Esophagus squamous epithelium (tissue), 4 donors: ENCODE measurements around the gene TBC1D5.

ENCODE experiments used
- POLR2A ChIP-seq, 4 donors: fragments of 450-650 bp; IDR thresholded peaks; one replicate each; pipeline ENCODE4 v1.6.1; 2017; ENCODE audit warnings: antibody characterized with exemption in 4 of 4, mild to moderate bottlenecking in 4 of 4, moderate library complexity in 3 of 4
- TF ChIP-seq, protein P1 (sequence below), 6 experiments: fragments of 450-650 bp in 4 of 6; fragments of 200-600 bp in 2 of 6; sonication (generic) in 2 of 6; IDR thresholded peaks; one replicate each; pipeline ENCODE4 v1.5.1; 2016 to 2019; ENCODE audit warnings: antibody characterized with exemption in 6 of 6, mild to moderate bottlenecking in 4 of 6, moderate library complexity in 4 of 6

DNA sequence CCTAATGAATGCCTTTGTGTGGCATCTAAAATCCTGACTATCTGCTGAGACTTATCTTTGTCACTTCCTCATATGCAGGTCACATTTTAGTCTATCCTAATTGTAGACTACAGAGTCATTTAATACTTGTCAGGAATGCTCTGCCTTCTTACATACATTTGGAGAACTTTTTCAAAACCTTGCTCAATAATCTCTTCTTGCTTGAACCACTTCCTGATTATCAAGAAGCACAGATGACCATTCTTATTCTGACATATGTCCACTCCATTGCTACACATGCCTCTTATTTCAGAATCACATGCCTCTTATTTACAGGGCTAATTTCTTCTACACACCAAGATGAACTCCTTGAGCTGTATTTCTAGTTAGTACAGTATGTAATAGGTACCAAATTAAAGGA, 400.3 kb downstream of the TBC1D5 start:
- TF ChIP-seq, protein P1, sequence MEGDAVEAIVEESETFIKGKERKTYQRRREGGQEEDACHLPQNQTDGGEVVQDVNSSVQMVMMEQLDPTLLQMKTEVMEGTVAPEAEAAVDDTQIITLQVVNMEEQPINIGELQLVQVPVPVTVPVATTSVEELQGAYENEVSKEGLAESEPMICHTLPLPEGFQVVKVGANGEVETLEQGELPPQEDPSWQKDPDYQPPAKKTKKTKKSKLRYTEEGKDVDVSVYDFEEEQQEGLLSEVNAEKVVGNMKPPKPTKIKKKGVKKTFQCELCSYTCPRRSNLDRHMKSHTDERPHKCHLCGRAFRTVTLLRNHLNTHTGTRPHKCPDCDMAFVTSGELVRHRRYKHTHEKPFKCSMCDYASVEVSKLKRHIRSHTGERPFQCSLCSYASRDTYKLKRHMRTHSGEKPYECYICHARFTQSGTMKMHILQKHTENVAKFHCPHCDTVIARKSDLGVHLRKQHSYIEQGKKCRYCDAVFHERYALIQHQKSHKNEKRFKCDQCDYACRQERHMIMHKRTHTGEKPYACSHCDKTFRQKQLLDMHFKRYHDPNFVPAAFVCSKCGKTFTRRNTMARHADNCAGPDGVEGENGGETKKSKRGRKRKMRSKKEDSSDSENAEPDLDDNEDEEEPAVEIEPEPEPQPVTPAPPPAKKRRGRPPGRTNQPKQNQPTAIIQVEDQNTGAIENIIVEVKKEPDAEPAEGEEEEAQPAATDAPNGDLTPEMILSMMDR (IDR thresholded peaks at IDR 0.05) = no peak
- no peak for TF ChIP-seq POLR2A (IDR thresholded peaks at IDR 0.05)
